GM12878 (cell line): ENCODE data around the gene NT5C1A.

Experiments used
- FOS ChIP-seq: IDR thresholded peaks from 3 replicates; pipeline ENCODE4 v1.6.1; 2011; ENCODE audit warnings: borderline replicate concordance; ENCODE audit not compliant: insufficient read length; ENCODE audit errors: extremely low read depth
- IKZF1 ChIP-seq: fragments of 450-650 bp; conservative IDR thresholded peaks from 2 replicates; pipeline ENCODE4 v1.6.1; 2017; ENCODE audit warnings: antibody characterized with exemption, mild to moderate bottlenecking
- LARP7 ChIP-seq: fragments of 450-650 bp; IDR thresholded peaks from 2 replicates; pipeline ENCODE4 v1.6.1; 2017; ENCODE audit warnings: mild to moderate bottlenecking
- POLR2A ChIP-seq: IDR thresholded peaks from 2 replicates; pipeline ENCODE4 v1.6.1; 2011; ENCODE audit warnings: low read depth, mild to moderate bottlenecking, low read length
- TF ChIP-seq, protein P1 (sequence below): IDR thresholded peaks from 2 replicates; pipeline ENCODE4 v1.6.1; 2011; ENCODE audit warnings: low read depth, low read length, improper control_type of control experiment, borderline replicate concordance
- TF ChIP-seq, protein P2 (sequence below): IDR thresholded peaks from 2 replicates; pipeline ENCODE4 v1.6.1; 2011; ENCODE audit warnings: borderline replicate concordance, low read depth, mild to moderate bottlenecking, moderate library complexity, mixed read lengths, low read length; ENCODE audit not compliant: insufficient read depth; ENCODE audit errors: extremely low read length

DNA sequence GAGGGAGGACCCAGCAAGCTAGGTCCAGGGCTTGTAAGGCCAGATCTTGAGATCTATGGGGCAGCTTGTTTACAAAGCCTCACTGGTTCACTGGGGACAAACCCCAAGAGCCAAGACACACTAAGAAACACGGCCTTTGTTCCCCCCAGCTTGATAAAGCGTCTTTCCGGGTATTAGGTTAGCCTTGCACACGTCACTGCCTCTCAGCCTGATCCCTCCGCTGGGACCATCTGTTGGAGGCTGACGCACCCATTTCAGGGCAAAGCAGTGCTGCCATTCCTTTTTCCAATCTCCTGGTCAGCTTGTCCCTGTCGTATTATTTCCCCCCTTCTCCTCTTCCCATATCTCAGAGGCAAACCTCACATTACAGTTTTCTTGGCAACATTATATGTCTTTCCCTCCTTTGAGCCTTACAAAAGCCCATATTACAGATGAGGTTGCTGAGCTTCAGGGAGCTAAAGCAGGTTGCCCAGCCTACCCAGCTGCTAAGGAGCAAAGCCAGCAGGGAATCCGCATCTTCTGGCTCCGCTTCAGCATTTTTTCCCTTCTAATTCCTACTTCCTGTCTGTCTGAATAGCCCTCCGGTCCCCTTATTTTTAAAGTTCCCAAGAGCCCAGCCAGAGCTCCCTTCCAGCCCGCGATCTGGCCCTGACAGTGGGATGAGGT is 36.6 kb downstream of the NT5C1A start:
- TF ChIP-seq FOS (no peak), LARP7 (no peak), POLR2A (no peak), IKZF1 (no peak)
- TF ChIP-seq, protein P1, sequence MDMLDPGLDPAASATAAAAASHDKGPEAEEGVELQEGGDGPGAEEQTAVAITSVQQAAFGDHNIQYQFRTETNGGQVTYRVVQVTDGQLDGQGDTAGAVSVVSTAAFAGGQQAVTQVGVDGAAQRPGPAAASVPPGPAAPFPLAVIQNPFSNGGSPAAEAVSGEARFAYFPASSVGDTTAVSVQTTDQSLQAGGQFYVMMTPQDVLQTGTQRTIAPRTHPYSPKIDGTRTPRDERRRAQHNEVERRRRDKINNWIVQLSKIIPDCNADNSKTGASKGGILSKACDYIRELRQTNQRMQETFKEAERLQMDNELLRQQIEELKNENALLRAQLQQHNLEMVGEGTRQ: no peak
- TF ChIP-seq, protein P2, sequence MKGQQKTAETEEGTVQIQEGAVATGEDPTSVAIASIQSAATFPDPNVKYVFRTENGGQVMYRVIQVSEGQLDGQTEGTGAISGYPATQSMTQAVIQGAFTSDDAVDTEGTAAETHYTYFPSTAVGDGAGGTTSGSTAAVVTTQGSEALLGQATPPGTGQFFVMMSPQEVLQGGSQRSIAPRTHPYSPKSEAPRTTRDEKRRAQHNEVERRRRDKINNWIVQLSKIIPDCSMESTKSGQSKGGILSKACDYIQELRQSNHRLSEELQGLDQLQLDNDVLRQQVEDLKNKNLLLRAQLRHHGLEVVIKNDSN: no peak
